Pulmonary artery endothelial cell (primary cell): ENCODE measurements around the gene CDKN2C. TPM values are rescaled to one million over a fixed set of nuclear protein-coding genes. Genes with fewer than 3 reads are reported as not detected.

Experiments used
- total RNA-seq: library from RNA; depleted of rRNA; stranded (reverse); fragments of >200 nt; gene quantifications from 2 replicates; pipeline ENCODE4 v1.2.3, GENCODE V29; 2014

Gene CDKN2C
- total RNA-seq, 1 donor from 2014 or later = 15.7 TPM

Other genes starting within 250 kb of the CDKN2C start
- gene FAF1, start 10.0 kb upstream of the CDKN2C start, total RNA-seq = 30.6 and 41.6 TPM in 2 replicates
- not detected in 2 replicates for gene C1orf185, start 132.0 kb downstream of the CDKN2C start, total RNA-seq